ENCODE results near the gene SYNE1.
A peak's percentile ranks its signal among the peaks of the same experiment; 100 is the strongest.

Gene SYNE1

GRCh38 chr6:152609125-152609670 lies 28.0 kb downstream of the SYNE1 start:
- no peak for DNase-seq

- DNase-seq: no peak
Measured at GRCh38 chr6:152605941-152606340, 31.2 kb downstream of the SYNE1 start.

- DNase-seq: no peak
Measured at GRCh38 chr6:152605342-152605741, 31.8 kb downstream of the SYNE1 start.

- DNase-seq: no peak
Measured at GRCh38 chr6:152603911-152604310, 33.3 kb downstream of the SYNE1 start.

DNA sequence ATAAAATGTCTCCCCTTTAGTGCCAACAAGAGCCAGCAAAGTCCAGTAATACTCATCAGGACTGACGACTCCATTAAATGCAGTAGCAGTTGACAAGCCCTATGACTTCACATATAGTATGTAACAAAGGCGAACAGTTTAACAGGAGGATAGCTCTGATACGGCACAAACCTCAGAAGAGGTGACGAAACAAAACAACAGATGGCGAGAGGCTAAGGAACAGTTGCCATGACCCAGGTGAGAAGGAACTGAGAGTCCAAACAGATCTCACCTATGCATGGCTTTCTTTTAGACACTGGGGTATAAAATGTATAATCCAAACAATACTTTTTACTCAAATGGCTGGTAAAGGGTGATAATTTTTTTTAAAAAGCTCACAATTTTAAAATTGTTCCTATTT lies 37.1 kb downstream of the SYNE1 start:
- DNase-seq: no peak

DNA sequence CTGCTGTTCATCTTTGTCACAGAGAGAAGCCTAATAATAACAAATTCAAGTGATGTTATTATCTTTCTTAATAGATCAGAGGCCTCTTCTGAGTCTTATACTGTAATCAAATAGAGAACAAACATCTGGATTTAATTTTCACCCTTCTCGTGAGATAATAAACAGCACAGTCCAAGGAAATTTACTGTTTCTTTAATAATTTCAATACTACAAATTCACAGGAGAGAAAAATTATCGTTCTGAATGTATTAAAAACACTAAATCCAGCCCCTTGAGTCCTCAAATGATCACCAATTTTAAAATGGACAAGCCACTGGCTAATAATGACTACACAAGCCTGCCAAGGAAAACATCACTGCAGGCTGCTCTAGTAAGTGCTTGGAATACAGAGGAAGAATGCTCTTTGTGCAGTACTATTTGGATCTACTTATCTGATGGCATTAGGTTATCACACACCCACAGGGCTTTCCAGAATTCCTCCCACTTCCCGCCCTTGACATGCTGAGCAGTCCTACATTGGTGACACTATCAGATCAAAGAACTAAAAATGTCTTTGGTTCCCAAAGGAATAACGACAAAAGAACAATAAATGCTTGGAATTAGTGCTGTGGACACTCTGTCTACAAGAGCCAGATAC lies 38.1 kb downstream of the SYNE1 start:
- no peak for DNase-seq

DNA sequence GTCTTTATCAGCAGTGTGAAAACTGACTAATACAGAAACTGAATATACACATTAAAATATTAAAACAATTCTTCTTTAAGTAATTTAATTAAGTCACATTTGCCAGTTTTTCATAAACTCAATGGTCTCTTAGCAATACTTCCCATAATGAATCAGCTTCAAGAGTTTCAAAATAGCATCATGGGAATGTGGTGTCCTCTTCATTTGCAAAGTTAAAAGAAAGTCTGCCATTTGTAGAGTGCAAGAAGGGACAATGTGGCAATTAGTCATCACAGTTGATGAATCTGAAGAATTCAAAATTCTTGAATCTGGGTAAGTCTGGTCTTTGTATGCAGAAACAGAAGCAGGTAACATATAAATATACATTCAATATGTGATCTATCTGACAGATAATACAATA lies 38.7 kb downstream of the SYNE1 start:
- no peak for DNase-seq

DNA sequence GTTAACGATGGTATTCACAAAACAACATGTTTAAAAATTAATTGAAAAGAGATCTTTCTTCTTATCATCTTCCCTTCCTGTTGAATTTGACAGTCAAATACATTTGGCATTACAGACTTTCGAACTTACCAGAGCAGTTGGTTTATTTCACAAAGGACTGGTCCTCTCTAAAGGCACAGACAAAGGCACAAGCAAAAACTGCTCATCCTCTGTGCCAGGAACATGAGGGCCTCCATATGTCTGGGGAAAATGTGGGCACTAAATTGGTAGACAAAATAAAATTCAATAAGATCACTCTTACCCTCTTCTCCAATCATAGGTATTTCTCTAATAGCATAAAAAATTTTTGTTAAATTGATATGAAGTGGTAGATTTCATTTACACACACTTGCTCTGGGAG lies 40.4 kb downstream of the SYNE1 start:
- DNase-seq: no peak

DNA sequence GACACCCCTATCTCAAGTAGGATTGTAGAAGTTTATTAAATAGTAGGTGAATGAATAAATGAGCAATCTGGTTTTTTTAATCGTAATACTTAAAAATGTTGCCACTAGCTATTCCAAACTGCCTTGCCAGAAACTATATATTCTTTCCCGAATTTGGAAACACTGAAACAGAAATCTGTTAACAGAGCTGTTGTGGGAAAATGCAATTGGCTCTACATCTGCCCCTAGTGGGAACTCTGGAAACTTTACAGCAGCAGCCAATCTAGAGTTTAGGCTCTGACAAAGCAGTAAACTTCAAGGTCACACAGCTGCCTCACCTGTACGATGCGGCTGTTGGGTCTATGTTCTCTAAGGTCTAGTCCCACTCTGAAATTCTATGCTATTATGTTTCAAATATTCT lies 41.7 kb downstream of the SYNE1 start:
- peak in 1 of 2 experiments; percentile 16 for DNase-seq

- DNase-seq: no peak
Measured at GRCh38 chr6:152594701-152595100, 42.5 kb downstream of the SYNE1 start.

DNA sequence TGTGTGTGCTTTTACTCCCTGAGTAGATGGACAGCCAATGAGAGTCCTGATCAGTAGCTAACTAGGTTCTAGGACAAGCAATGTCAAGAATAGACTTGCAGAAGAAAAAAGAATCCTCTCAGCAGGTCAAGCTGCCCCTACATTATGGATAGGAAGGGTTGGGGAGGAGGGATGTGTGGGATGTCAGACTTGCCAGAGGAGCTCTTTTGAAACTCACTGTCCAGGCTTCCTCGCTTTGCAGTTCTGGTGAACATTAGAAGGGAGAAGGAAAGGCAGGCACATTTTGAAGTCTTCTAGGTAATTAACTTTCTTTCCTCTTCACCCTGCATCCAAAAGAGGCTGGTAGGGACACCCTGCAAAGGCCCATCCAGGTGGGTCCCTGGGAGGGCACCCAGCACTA lies 48.7 kb downstream of the SYNE1 start:
- no peak for DNase-seq

GRCh38 chr6:152587473-152587872 lies 49.7 kb downstream of the SYNE1 start:
- DNase-seq: no peak

GRCh38 chr6:152585236-152585635 lies 51.9 kb downstream of the SYNE1 start:
- DNase-seq: no peak

DNA sequence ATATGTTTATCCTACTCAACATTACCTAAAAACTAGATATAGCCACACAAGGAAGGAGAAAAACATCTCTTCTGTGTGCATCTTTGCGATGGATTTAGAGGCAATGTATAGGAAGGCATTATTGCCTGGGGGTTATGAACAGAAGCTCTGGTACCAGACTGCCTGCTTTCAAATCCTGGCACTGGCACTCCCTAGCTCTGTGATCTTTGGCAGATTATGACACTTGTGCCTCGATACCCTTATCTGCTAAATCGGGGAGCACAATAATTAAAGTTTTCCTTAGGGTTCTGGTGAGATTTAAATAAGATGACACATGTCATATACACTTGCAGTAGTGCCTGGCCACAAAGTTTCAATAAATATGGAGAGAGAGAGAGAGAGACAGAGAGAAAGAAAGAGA lies 53.3 kb downstream of the SYNE1 start:
- no peak for DNase-seq

DNA sequence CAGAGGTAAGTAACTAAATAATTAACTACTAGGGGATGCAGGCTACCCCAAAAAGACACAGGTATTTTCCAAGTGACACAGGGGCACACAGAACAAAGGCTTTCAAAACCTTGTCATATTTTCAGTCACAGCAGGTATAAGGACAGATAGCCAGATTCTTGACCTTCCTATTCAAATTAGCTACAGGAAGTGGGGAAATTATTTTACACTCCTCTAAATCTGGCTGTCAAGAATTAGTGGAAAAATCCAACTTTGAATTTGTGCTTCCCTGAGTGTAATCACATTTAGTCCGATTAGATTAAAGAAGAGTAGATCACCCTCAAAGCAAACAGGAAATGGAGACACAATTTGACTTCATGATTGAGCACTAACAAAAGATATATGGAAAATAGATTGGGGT lies 60.6 kb downstream of the SYNE1 start:
- DNase-seq: no peak

DNA sequence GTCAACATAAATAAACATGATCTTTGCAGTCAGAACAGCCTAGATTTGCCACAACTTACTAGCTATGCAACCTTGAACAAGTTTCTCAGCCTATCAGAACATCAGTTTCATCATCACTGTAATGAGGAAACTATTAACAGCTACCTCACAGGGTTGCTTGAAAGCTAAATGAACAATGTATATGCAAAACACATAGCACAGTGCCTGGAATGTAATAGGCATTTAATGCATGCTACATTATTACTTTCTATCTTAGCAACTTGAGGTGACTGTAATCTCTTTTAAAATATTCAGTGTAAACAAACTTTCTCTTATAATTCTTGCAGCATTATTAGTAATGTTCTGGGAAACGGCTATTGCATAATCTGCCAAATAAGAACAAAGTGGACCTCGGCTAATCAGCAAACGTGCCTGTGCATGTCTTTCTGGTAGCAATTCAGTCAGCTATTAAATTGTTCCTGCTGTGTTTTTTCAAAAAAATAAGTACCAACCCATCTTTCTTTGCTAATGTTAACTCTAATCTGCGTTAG lies 61.5 kb downstream of the SYNE1 start:
- DNase-seq: no peak

DNA sequence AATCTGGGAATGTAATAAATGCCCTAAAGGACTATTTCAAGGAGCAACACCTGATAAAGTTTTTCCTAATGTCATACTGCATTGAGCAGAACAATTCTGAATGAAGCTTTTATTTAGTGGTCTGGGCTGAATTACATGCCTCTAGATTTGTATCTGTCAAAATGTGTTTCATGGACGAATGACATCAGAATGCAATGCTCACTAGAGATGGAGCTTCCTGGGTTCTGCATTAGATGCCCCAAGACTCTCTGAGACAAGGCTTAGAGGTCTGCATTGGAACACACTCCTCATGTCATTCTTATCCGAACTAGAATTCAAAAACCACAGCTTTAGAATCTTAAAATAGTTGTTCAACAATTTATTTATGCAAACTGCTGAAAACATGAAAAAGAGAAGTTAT lies 62.0 kb downstream of the SYNE1 start:
- no peak for DNase-seq

- no peak for DNase-seq
Measured at GRCh38 chr6:152573762-152574161, 63.4 kb downstream of the SYNE1 start.

DNA sequence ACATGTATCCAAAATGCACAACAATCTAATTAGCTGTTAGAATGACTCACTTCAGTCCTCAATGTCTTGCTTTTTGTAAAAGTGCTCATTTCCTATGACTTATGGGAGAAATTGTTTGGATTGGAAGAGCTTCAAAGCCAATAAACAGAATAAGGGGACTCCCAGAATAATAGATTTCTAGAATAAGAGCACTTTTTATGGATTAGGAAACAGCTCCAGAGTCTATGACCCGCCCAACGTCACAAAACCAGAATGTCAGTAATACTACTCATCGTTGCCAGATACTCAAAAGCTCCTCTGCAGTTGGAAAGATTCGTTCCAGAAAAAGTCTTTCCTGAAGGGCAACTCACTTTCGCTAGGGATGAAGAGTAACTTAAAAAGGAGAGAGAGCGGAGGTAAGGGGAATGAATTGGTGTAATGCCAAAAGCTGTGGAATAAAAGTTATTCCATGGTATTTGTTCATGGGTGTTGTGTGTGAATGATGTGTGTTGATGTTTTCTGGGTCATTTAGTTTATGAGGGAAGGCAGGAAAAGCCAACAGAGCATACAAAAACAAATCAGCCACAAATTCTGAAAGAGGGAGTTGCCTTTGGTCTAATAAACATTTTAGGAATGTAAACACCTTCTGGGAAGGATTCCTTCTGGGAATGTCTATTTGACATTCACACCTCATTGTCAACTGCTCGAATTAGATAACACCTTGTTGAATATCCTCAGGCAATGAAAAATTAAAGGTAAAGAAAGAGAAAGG lies 64.6 kb downstream of the SYNE1 start:
- no peak for DNase-seq

GRCh38 chr6:152571943-152572337 lies 65.2 kb downstream of the SYNE1 start:
- DNase-seq: no peak

GRCh38 chr6:152571089-152571488 lies 66.1 kb downstream of the SYNE1 start:
- DNase-seq: no peak

- no peak for DNase-seq
Measured at GRCh38 chr6:152566103-152566875, 70.9 kb downstream of the SYNE1 start.

GRCh38 chr6:152563177-152563576 lies 74.0 kb downstream of the SYNE1 start:
- no peak for DNase-seq

All from SW 1271 (cell line).